ENCODE results near the gene NCAPG2. TPM values are rescaled to one million over a fixed set of nuclear protein-coding genes. Genes with fewer than 3 reads are reported as not detected.
"Not testable (repeated sequence)": the region's sequence is repeated elsewhere in the genome, so short reads cannot be mapped to it uniquely, and the experiment has no call there.

NCAPG2 gene
- total RNA-seq, 1 donor from 2014 or later, result 4.7 TPM

- no peak for DNase-seq (ENCODE audit: low spot score)
Observed at GRCh38 chr7:158710651-158711102, 6.1 kb upstream of the NCAPG2 start.

- no peak for DNase-seq (ENCODE audit: low spot score)
Observed at GRCh38 chr7:158707610-158708009, 3.0 kb upstream of the NCAPG2 start.

GRCh38 chr7:158706710-158707590, 2.3 kb upstream of the NCAPG2 start:
- DNase-seq (ENCODE audit: low spot score), result no peak

- DNase-seq (ENCODE audit: low spot score), result no peak
Observed at GRCh38 chr7:158706273-158706704, 1.7 kb upstream of the NCAPG2 start.

GRCh38 chr7:158705234-158705850, 738 bp upstream of the NCAPG2 start:
- DNase-seq (ENCODE audit: low spot score), result no peak

- not testable (repeated sequence) for DNase-seq (ENCODE audit: low spot score)
Observed at GRCh38 chr7:158703679-158704523, 703 bp downstream of the NCAPG2 start.

- no peak for DNase-seq (ENCODE audit: low spot score)
Observed at GRCh38 chr7:158702944-158703343, 1.7 kb downstream of the NCAPG2 start.

- no peak for DNase-seq (ENCODE audit: low spot score)
Observed at GRCh38 chr7:158702196-158702595, 2.4 kb downstream of the NCAPG2 start.

GRCh38 chr7:158700008-158700407, 4.6 kb downstream of the NCAPG2 start:
- no peak for DNase-seq (ENCODE audit: low spot score)

GRCh38 chr7:158699341-158699740, 5.3 kb downstream of the NCAPG2 start:
- DNase-seq (ENCODE audit: low spot score), result no peak

- DNase-seq (ENCODE audit: low spot score), result no peak
Observed at GRCh38 chr7:158698657-158699195, 5.9 kb downstream of the NCAPG2 start.

GRCh38 chr7:158697597-158697996, 7.0 kb downstream of the NCAPG2 start:
- not testable (repeated sequence) for DNase-seq (ENCODE audit: low spot score)

GRCh38 chr7:158695726-158696452, 8.7 kb downstream of the NCAPG2 start:
- DNase-seq (ENCODE audit: low spot score), result no peak

GRCh38 chr7:158695056-158695455, 9.5 kb downstream of the NCAPG2 start:
- no peak for DNase-seq (ENCODE audit: low spot score)

- DNase-seq (ENCODE audit: low spot score), result no peak
Observed at GRCh38 chr7:158694650-158695049, 10.0 kb downstream of the NCAPG2 start.

- no peak for DNase-seq (ENCODE audit: low spot score)
Observed at GRCh38 chr7:158689488-158689887, 15.1 kb downstream of the NCAPG2 start.

GRCh38 chr7:158687406-158687805, 17.2 kb downstream of the NCAPG2 start:
- DNase-seq (ENCODE audit: low spot score), result no peak

GRCh38 chr7:158685693-158686092, 18.9 kb downstream of the NCAPG2 start:
- DNase-seq (ENCODE audit: low spot score), result no peak

GRCh38 chr7:158684329-158684728, 20.3 kb downstream of the NCAPG2 start:
- no peak for DNase-seq (ENCODE audit: low spot score)

- DNase-seq (ENCODE audit: low spot score), result no peak
Observed at GRCh38 chr7:158683541-158683940, 21.1 kb downstream of the NCAPG2 start.

- DNase-seq (ENCODE audit: low spot score), result no peak
Observed at GRCh38 chr7:158682456-158682855, 22.1 kb downstream of the NCAPG2 start.
